ENCODE data around the gene ARMC9.
"Not testable (repeated sequence)": the region's sequence is repeated elsewhere in the genome, so short reads cannot be mapped to it uniquely, and the experiment has no call there.

ARMC9 gene, protein sequence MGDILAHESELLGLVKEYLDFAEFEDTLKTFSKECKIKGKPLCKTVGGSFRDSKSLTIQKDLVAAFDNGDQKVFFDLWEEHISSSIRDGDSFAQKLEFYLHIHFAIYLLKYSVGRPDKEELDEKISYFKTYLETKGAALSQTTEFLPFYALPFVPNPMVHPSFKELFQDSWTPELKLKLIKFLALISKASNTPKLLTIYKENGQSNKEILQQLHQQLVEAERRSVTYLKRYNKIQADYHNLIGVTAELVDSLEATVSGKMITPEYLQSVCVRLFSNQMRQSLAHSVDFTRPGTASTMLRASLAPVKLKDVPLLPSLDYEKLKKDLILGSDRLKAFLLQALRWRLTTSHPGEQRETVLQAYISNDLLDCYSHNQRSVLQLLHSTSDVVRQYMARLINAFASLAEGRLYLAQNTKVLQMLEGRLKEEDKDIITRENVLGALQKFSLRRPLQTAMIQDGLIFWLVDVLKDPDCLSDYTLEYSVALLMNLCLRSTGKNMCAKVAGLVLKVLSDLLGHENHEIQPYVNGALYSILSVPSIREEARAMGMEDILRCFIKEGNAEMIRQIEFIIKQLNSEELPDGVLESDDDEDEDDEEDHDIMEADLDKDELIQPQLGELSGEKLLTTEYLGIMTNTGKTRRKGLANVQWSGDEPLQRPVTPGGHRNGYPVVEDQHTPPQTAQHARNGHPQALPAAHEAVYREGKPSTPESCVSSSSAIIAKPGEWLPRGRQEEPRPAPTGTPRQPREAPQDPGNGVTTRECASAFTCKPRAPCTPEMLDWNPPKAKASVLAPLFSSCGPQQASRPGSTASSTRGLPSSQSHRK

GRCh38 chr2:231198291-231199173 lies at the start of gene ARMC9:
Gene ARMC9 (plus strand): TSS chr2:231198631. CDS start chr2:231206239, 7,608 bp downstream.
- peak; percentile 95 for DNase-seq (ENCODE audit: low spot score)

GRCh38 chr2:231152800-231153557 lies 45.5 kb upstream of the ARMC9 start:
- no peak for DNase-seq (ENCODE audit: low spot score)

- no peak for DNase-seq (ENCODE audit: low spot score)
Measured at GRCh38 chr2:231159306-231159705, 39.1 kb upstream of the ARMC9 start.

DNA sequence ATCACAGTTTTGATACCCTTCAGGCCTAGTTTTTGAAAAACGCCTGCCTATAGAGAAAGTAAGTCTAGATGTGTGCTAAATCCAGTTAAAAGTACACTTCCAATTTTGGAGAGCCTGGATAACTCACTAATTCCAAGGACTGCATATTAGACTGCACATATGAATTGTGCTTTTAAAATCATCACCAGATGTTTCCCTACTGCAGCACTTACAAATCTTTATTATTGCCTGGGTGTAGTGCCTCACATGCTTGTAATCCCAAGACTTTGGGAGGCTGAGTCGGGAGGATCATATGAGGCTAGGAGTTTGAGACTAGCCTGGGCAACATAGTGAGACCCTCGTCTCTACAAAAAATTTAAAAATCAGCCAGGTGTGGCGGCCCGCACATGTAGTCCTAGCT lies 37.7 kb upstream of the ARMC9 start:
- no peak for DNase-seq (ENCODE audit: low spot score)

DNA sequence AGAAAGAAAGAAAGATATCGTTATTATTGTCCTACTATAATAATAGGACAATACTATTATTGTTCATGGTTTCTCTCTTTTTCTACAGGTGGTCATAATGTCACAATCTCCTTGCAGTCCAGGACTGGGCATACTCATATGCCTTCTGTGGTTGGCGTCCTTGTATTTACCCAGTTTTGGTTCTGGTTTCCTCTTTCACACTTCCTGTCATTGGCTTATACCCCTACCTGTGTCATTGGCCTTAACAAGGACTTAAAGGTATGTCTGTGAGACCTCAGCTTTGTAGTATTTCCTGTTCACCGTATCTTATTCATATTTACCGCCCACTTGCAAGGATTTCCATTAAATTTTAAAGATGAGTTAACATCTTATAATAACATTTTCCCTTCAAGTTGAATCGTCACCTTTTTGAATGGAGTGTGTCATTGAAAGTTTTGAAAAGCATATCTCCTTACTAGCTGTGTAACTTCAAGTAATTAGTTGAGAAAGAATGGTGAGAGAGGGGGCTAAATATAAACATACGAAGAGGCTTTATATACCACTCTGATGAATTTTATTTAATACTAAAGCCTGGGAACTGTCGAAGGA lies 37.1 kb upstream of the ARMC9 start:
- no peak for DNase-seq (ENCODE audit: low spot score)

GRCh38 chr2:231161877-231162329 lies 36.5 kb upstream of the ARMC9 start:
- DNase-seq (ENCODE audit: low spot score) = peak; percentile 51

GRCh38 chr2:231163011-231163410 lies 35.4 kb upstream of the ARMC9 start:
- no peak for DNase-seq (ENCODE audit: low spot score)

GRCh38 chr2:231163414-231164095 lies 34.9 kb upstream of the ARMC9 start:
- DNase-seq (ENCODE audit: low spot score) = no peak

- no peak for DNase-seq (ENCODE audit: low spot score)
Measured at GRCh38 chr2:231167745-231168459, 30.5 kb upstream of the ARMC9 start.

DNA sequence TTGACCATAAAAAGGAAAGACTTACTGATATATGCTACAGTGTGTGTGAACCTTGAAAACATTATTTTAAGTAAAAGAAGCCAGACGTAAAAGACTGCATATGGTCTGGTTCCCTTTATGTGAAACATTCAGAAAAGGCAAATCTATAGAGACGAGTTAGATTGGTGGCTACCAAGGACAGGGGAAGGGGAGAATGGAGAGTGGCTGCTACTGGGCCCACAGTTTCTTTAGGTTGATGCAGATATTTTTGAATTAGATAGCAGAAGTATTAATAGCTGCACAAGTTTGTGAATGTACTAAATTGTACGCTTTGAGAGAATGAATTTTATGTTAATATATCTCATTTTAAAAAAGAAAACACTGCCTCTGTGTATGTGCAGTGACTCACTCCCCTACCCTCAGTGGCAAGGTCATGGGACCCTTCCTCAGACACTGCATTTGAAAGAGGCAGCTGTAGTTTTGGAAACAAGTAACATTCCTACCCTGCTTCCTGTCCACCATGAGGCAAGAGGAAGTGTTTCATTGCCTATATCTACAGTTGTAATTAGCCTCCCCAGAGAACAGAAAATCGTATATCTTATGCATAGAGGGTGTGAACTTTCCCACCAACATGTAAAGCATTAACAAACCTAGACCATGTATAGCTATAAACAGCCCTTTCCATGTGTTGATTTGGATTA lies 29.8 kb upstream of the ARMC9 start:
- DNase-seq (ENCODE audit: low spot score) = no peak

DNA sequence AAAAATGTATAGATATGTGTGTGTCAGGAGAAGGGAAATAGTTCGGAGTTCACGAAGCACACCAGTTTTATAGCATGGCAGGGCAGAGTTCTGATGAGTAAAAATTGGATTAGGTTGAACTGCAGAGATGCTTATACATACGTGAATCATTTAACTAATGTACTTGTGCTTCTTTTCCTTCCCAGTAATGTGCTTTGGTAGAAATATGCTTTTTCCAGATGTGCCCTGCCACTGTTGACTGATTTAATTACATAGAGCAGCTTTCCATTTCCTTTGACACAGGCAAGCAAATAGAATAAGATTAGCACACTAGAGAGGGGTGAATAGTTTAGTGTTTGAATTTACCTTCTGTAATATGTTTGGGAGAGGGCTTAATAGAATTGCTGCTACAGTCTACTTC lies 28.9 kb upstream of the ARMC9 start:
- no peak for DNase-seq (ENCODE audit: low spot score)

DNA sequence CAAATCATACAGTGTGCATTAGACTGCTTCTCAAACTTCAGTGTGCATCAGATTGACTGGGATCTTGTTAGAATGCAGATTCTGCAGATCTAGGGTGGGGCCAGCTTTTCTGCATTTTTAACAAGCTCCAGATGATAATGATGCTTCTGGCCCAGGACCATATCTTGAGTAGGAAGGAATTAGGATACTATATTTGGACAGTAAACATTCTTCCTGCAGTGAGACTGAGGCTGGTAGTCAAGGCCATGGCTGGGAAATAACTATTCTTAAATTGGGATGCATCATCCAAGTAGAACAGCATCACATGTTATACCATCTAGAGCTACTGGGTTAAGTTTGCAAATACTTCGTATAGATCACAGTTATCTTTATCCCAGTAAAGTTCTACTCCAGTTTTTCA lies 28.4 kb upstream of the ARMC9 start:
- peak; percentile 30 for DNase-seq (ENCODE audit: low spot score)

GRCh38 chr2:231172025-231172424 lies 26.4 kb upstream of the ARMC9 start:
- no peak for DNase-seq (ENCODE audit: low spot score)

DNA sequence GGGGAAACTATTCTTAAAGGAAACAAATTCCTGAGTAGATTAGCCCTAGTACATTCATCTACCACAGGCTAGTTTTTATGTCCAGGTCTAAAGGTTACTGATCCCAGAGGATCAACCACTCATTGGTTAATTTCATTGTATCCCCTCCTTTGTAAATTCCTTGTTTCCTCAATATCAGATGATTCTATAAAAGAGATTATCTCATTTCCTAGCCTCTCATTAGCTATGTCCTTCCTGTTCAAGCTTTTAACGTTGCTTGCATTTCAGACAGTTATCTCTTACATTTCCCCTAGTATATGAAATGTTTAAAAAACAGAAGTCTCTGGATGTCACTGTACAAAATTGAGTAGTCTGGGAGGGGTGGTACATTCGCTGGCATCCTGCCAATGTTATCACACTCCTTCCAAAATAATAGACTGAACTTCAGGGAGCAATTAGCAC lies 24.2 kb upstream of the ARMC9 start:
- no peak for DNase-seq (ENCODE audit: low spot score)

- no peak for DNase-seq (ENCODE audit: low spot score)
Measured at GRCh38 chr2:231176066-231176465, 22.4 kb upstream of the ARMC9 start.

DNA sequence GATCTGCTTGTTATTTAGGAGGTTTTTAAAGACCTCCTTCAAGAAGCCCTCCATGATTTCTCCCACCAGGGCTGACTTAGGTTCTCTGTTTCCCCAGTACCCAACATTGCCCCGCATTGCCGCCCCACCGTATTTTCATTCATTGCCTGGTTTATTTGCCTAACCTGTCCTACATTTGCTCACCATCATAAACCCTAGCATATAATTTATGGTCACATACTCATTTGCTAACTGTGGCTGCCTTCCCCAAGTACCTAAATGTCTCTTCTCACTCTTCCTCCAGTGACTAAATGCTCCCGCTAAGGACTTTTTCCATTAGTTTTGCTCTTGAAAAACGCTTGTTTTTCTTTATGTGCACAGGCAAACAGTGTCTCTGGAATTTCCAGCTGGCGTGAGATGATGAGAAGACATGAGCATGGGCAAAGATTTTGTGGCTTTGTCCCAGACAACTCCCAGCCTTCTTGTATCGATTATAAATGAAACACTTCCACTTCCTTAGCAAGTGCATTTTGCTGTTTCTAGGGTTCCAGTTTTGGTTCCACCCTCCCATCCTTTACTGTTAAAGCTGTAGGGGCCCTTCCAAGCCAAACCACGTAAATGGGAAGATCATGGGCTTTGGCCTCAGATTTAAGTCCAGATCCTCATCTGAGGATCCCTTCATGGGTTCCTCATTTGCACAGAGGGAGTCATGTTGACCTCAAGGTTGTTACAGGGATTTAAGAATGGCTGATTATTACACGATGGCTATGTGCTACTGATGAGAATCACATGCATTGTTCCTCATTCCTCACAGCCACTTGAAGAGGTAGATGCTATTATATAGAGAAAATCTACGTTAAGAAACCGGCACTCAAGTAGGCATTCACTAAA lies 21.0 kb upstream of the ARMC9 start:
- DNase-seq (ENCODE audit: low spot score) = no peak

DNA sequence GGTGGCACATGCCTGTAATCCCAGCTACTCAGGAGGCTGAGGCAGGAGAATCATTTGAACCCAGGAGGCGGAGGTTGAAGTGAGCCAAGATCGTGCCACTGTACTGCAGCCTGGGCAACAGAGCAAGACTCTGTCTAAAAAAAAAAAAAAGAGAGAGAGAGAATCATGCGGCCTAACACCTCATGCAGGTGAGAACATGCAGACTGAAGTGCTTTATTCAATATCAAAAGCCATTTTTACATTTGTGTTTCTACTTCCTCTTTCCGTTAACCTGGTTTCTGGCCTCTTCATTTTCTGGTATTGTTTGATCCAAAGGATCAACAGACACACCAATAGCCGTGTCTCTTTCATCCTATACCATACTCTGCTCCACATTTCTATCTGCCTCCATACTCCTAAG lies 19.6 kb upstream of the ARMC9 start:
- not testable (repeated sequence) for DNase-seq (ENCODE audit: low spot score)

Data from AG08396 (cell line).